GM20431 (cell line): ENCODE results near the gene FEZ2.

ENCODE experiments used
- in situ Hi-C: fragments of 300-500 bp; cut with MseI, MboI; formaldehyde crosslinking; loops from one replicate; pipeline ENCODE4 v1.15.0; 2020; ENCODE audit warnings: low sequenced_read_pairs; ENCODE audit not compliant: unreplicated experiment

FEZ2 gene

DNA sequence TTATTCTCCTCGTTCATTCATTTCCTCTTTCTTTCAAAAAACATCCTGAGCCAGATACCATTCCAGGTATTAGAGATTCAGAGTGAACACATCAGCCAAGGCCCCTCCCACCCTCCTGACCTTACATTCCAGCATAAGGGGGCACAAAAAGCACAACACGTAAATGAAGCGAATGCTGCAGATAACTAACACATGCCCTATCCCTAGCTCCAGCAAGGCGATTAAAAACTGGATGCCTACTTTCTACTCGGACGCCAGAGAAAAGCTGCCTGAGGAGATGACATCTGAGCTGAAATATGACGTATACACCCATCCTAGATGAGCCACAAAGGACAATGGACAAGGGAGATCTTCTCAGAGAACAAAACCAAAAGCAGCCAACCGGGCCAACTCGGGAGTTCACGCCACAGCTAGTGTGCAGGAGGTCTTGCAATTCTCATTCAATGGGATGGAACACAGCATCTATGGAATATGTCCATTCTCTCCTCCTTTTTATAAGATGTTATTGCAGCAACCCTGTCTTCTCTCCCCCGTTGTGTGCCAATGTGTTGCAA lies 33.5 kb downstream of the FEZ2 start:
- in situ Hi-C loops: no loop called here

- in situ Hi-C loops: no loop called here
Measured at GRCh38 chr2:36562973-36563532, 34.9 kb downstream of the FEZ2 start.

DNA sequence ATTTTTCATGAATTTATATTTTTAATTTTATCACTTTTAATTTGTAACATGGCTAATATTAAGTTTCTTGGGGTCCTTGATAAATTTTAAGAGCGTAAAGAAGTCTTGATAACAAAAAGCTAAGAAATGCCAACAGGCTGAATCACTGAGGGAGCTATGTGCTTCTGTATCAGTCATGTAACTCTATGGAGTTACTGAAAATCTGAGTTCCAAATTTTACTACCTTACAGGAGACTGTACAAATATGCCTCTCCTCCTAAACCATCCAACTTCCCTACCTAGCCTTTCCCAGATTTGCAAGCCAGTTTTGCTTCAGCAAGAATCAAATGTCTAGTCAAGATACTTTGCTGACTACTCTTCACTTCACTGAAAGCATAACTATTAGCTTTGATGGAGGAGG lies 35.7 kb downstream of the FEZ2 start:
- in situ Hi-C loops: no loop called here

- in situ Hi-C loops: no loop called here
Measured at GRCh38 chr2:36561237-36561944, 36.6 kb downstream of the FEZ2 start.

- in situ Hi-C loops: no loop called here
Measured at GRCh38 chr2:36560726-36561125, 37.2 kb downstream of the FEZ2 start.

DNA sequence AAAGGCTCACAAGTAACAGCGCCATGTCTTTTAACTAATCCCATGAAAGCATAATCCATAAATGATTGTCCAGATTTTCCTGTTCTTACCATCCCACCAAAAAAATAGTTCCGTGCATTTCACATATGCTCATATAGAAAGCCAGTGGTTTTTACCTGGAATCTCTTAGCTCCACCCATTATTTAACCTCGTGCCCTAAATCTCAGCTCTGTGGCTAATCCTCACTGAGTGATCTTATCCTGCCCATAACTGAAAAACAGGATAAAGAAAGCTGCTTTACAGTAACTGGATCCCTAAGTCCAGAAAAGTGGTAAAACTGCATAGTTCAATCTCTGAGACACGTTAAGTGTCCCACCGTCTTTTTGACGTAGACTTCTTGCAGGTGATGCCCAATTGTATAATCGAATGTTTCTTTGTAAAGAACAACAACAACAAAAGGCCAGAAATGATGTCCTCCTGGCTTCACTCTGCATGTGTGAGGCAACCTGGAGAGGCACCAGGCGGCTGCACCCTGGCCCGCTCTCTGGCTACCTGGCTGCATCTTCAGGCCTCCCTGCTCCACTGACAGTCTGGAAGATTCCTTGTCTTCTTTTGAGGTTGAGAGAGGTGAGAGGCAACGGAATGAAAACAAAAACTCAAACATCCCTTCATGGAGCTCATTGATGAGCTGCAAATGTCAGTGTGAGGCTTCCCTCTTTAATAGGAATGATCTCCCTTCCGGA lies 38.6 kb downstream of the FEZ2 start:
- in situ Hi-C loops: no loop called here

DNA sequence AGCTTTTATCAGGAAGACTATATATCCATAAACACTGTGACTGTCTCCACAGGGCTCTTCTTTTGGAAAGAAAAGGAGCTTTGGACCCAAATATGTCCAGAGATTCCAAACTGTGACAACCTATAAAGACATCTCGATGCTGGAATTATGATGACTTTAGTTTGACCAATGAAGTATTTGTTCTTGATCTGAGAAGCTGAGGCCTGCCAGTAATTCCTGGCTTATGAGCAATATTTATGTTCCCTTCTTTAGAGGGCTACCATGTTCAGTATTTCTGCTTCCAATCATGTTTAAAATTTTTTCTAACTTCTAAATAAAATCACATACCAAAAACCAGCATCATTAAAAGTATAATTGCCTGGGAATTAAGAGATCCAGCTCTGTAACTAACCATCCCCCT lies 41.1 kb downstream of the FEZ2 start:
- in situ Hi-C loops: no loop called here

GRCh38 chr2:36555789-36556188 lies 42.2 kb downstream of the FEZ2 start:
- in situ Hi-C loops: no loop called here

DNA sequence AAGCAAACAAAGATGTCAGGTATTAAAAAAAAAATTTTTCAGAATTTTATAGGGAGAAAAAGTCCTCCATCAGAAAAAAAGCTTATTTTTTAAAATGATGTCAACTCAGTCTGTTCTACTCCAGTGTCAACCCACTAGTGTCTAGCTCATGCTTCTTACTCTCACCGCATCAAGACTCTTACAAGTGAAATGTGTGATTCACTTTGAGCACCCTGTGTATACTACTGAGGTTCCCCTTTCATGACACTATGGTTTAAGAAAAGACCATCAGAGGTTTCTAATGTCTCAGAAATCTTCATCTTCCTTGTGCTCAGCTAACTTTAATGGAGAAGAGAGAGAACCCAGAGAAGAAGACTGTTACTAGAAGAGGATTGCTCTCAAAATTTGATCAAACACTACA lies 43.4 kb downstream of the FEZ2 start:
- in situ Hi-C loops: no loop called here

DNA sequence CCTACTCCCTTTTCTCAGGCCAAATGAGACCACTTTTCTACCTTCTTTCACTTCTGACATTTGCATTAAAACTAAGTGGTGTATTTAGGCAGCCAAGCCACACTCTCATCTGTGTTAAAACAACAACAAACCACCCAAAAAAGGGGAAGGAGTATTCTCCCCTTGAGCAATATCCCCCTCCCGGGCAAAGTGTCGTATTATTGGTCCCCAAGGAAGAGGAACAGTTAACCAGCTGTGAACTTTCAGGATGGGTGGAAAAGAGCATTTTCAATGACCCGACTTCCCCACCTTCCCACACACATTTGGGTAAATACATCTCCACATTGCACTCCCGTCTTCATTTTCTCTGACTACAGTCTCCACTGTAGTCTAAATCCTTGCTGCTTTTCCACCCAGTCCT lies 44.3 kb downstream of the FEZ2 start:
- in situ Hi-C loops: no loop called here

- in situ Hi-C loops: no loop called here
Measured at GRCh38 chr2:36550006-36550405, 48.0 kb downstream of the FEZ2 start.

- in situ Hi-C loops: no loop called here
Measured at GRCh38 chr2:36549165-36549574, 48.8 kb downstream of the FEZ2 start.

DNA sequence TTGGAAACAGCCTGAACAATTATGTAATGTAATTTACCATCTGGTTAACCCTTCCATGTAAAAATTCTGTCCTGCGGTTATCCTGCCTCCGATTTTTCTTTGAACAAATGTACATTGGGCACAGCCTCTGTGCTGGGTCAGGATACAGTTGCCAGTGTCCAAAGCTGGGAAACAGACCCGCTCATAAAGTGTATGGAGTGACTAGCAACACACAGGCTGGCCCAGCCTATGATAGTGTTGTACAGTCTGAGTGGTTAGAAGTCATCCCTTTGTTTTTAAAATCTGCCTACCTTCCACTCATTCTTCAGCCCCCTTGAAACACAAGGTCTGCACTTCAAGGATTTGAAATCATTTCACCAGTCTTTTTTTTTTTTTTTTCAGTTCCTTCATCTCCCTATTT lies 50.1 kb downstream of the FEZ2 start:
- in situ Hi-C loops: no loop called here

- in situ Hi-C loops: no loop called here
Measured at GRCh38 chr2:36545871-36546416, 52.0 kb downstream of the FEZ2 start.

- in situ Hi-C loops: no loop called here
Measured at GRCh38 chr2:36544638-36545338, 53.2 kb downstream of the FEZ2 start.

- in situ Hi-C loops: no loop called here
Measured at GRCh38 chr2:36541891-36542595, 55.9 kb downstream of the FEZ2 start.

GRCh38 chr2:36540986-36541754 lies 56.8 kb downstream of the FEZ2 start:
- in situ Hi-C loops: no loop called here

GRCh38 chr2:36539631-36540030 lies 58.3 kb downstream of the FEZ2 start:
- in situ Hi-C loops: no loop called here

GRCh38 chr2:36538335-36538734 lies 59.6 kb downstream of the FEZ2 start:
- in situ Hi-C loops: no loop called here
